HG02678 (cell line): ENCODE results near the gene CCDC60.

Experiments used
- ATAC-seq: cut with Tn5 transposase; IDR thresholded peaks from one replicate; pipeline ENCODE4 v1.9.1; 2021; ENCODE audit warnings: mild to moderate bottlenecking, moderate library complexity; ENCODE audit not compliant: unreplicated experiment

Gene CCDC60

GRCh38 chr12:119383206-119383605 is 48.7 kb downstream of the CCDC60 start:
- ATAC-seq = no peak

- ATAC-seq = no peak
These were observed 49.8 kb downstream of the CCDC60 start for GRCh38 chr12:119384340-119384739.

GRCh38 chr12:119385659-119386058 is 51.1 kb downstream of the CCDC60 start:
- no peak for ATAC-seq

GRCh38 chr12:119389687-119390086 is 55.2 kb downstream of the CCDC60 start:
- ATAC-seq = no peak

- no peak for ATAC-seq
These were observed 57.1 kb downstream of the CCDC60 start for GRCh38 chr12:119391673-119392072.

- ATAC-seq = no peak
These were observed 59.1 kb downstream of the CCDC60 start for GRCh38 chr12:119393677-119394076.

GRCh38 chr12:119397540-119397939 is 63.0 kb downstream of the CCDC60 start:
- ATAC-seq = no peak

GRCh38 chr12:119398190-119398589 is 63.7 kb downstream of the CCDC60 start:
- no peak for ATAC-seq

GRCh38 chr12:119399301-119399700 is 64.8 kb downstream of the CCDC60 start:
- no peak for ATAC-seq

GRCh38 chr12:119406308-119406707 is 71.8 kb downstream of the CCDC60 start:
- no peak for ATAC-seq

- no peak for ATAC-seq
These were observed 72.3 kb downstream of the CCDC60 start for GRCh38 chr12:119406811-119407210.

- no peak for ATAC-seq
These were observed 74.5 kb downstream of the CCDC60 start for GRCh38 chr12:119409043-119409442.

GRCh38 chr12:119410396-119410795 is 75.9 kb downstream of the CCDC60 start:
- ATAC-seq = no peak

GRCh38 chr12:119412306-119412705 is 77.8 kb downstream of the CCDC60 start:
- ATAC-seq = no peak

- ATAC-seq = no peak
These were observed 78.6 kb downstream of the CCDC60 start for GRCh38 chr12:119412811-119413794.

- no peak for ATAC-seq
These were observed 81.2 kb downstream of the CCDC60 start for GRCh38 chr12:119415714-119416113.

GRCh38 chr12:119417440-119417839 is 82.9 kb downstream of the CCDC60 start:
- no peak for ATAC-seq

GRCh38 chr12:119419381-119419780 is 84.9 kb downstream of the CCDC60 start:
- no peak for ATAC-seq

GRCh38 chr12:119423285-119423684 is 88.8 kb downstream of the CCDC60 start:
- no peak for ATAC-seq

- ATAC-seq = no peak
These were observed 91.1 kb downstream of the CCDC60 start for GRCh38 chr12:119425623-119426022.

- no peak for ATAC-seq
These were observed 96.6 kb downstream of the CCDC60 start for GRCh38 chr12:119431151-119431550.

GRCh38 chr12:119432949-119433348 is 98.4 kb downstream of the CCDC60 start:
- ATAC-seq = no peak
